ENCODE measurements around the gene PRKAR1B. TPM values are rescaled to one million over a fixed set of nuclear protein-coding genes. Genes with fewer than 3 reads are reported as not detected.

Gene PRKAR1B
- total RNA-seq, 1 experiment from 2014 or later = 51.7 TPM

GRCh38 chr7:721619-722248, 5.3 kb downstream of the PRKAR1B start:
- peaks cover 19% of the 10 kb centered on the region for H3K4me1 ChIP-seq (replicated peaks; ENCODE audit: insufficient read depth)
- peaks cover 38% of the 10 kb centered on the region for H3K36me3 ChIP-seq (ENCODE audit: low read depth)
- no peaks in the 10 kb centered on the region for H3K9me2 ChIP-seq (ENCODE audit: insufficient read depth)
- H3K27ac ChIP-seq = no peak overlapping the region
- peaks cover 41% of the 10 kb centered on the region for H3K79me2 ChIP-seq (ENCODE audit: low read depth)
- no peak overlapping the region for H2AFZ ChIP-seq
- ChIA-PET CTCF (no interaction called here), POLR2A (ENCODE audit: unreplicated experiment) (no interaction called here)
- H4K20me1 ChIP-seq (ENCODE audit: insufficient read depth) = peaks cover 15% of the 10 kb centered on the region
- no peak for TF ChIP-seq EZH2 (IDR thresholded peaks at IDR 0.05; ENCODE audit: low read depth)
- TF ChIP-seq, protein P1, sequence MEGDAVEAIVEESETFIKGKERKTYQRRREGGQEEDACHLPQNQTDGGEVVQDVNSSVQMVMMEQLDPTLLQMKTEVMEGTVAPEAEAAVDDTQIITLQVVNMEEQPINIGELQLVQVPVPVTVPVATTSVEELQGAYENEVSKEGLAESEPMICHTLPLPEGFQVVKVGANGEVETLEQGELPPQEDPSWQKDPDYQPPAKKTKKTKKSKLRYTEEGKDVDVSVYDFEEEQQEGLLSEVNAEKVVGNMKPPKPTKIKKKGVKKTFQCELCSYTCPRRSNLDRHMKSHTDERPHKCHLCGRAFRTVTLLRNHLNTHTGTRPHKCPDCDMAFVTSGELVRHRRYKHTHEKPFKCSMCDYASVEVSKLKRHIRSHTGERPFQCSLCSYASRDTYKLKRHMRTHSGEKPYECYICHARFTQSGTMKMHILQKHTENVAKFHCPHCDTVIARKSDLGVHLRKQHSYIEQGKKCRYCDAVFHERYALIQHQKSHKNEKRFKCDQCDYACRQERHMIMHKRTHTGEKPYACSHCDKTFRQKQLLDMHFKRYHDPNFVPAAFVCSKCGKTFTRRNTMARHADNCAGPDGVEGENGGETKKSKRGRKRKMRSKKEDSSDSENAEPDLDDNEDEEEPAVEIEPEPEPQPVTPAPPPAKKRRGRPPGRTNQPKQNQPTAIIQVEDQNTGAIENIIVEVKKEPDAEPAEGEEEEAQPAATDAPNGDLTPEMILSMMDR (conservative IDR thresholded peaks at IDR 0.05) = no peak
- H3K27me3 ChIP-seq (ENCODE audit: insufficient read depth, low read depth) = no peaks in the 10 kb centered on the region
- intact Hi-C loops (cut with micrococcal nuclease; ENCODE audit: unreplicated experiment) = no loop called here
- H3K4me2 ChIP-seq = no peak overlapping the region
- H3K4me3 ChIP-seq = no peak overlapping the region
- H3F3A ChIP-seq (ENCODE audit: insufficient read depth, low read depth) = peaks cover 14% of the 10 kb centered on the region
- no peak for DNase-seq
- no TSS peak for BruUV-seq (replicated peaks)
- H3K9me3 ChIP-seq (ENCODE audit: insufficient read depth, low read depth) = peaks cover 26% of the 10 kb centered on the region

DNA sequence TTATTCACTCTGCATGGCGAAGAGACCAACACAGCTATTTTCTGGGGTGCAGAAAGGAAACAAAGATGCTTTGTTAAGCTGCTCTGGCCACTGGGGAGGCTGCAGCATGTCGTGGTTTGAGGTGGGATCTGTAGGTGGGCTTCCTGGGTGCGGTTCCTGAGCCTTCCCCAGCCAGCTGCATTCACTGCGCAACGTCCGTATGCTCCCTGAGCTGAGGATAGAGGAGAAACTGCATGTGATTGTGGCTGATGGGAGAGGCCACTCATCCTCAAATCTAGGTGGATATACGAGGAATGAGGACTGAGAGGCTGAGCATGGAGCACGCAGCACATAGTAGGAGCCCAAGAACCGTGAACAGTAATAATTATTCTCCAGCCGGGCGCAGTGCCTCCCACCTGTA, 10.4 kb downstream of the PRKAR1B start:
- no peak overlapping the region for H2AFZ ChIP-seq
- no peaks in the 10 kb centered on the region for H3K4me1 ChIP-seq (replicated peaks; ENCODE audit: insufficient read depth)
- no peaks in the 10 kb centered on the region for H3K79me2 ChIP-seq (ENCODE audit: low read depth)
- no peaks in the 10 kb centered on the region for H3K27me3 ChIP-seq (ENCODE audit: insufficient read depth, low read depth)
- H3K9me3 ChIP-seq (ENCODE audit: insufficient read depth, low read depth) = peaks cover 6% of the 10 kb centered on the region; the same call in 1 of the 2 replicates
- intact Hi-C loops (cut with micrococcal nuclease; ENCODE audit: unreplicated experiment) = no loop called here
- CTCF ChIA-PET = no interaction called here
- H3K4me3 ChIP-seq = no peak overlapping the region
- no peaks in the 10 kb centered on the region; the same call in 1 of the 2 replicates for H3F3A ChIP-seq (ENCODE audit: insufficient read depth, low read depth)
- no peak overlapping the region for H3K4me2 ChIP-seq
- no peaks in the 10 kb centered on the region for H3K9me2 ChIP-seq (ENCODE audit: insufficient read depth)
- H4K20me1 ChIP-seq (ENCODE audit: insufficient read depth) = peaks cover 43% of the 10 kb centered on the region
- BruUV-seq (replicated peaks) = no TSS peak
- DNase-seq = no peak
- peaks cover 6% of the 10 kb centered on the region; the same call in 1 of the 2 replicates for H3K36me3 ChIP-seq (ENCODE audit: low read depth)
- TF ChIP-seq, protein P1 (conservative IDR thresholded peaks at IDR 0.05) = no peak
- TF ChIP-seq EZH2 (IDR thresholded peaks at IDR 0.05; ENCODE audit: low read depth) = no peak
- POLR2A ChIA-PET (ENCODE audit: unreplicated experiment) = interaction anchor here (0.6 kb wide), 1 partner anchor 279 kb away, joined by 3 read pairs; no protein-coding TSS in a partner anchor
- no peak overlapping the region for H3K27ac ChIP-seq

GRCh38 chr7:716222-716621, 10.9 kb downstream of the PRKAR1B start:
- no peak overlapping the region for H2AFZ ChIP-seq
- H3K9me2 ChIP-seq (ENCODE audit: insufficient read depth) = no peaks in the 10 kb centered on the region
- ChIA-PET CTCF (no interaction called here), POLR2A (ENCODE audit: unreplicated experiment) (interaction anchor here (0.6 kb wide), 1 partner anchor 279 kb away, joined by 3 read pairs; no protein-coding TSS in a partner anchor)
- TF ChIP-seq EZH2 (IDR thresholded peaks at IDR 0.05; ENCODE audit: low read depth) = no peak
- TF ChIP-seq, protein P1 (conservative IDR thresholded peaks at IDR 0.05) = no peak
- H4K20me1 ChIP-seq (ENCODE audit: insufficient read depth) = peaks cover 45% of the 10 kb centered on the region
- no peak overlapping the region for H3K27ac ChIP-seq
- intact Hi-C loops (cut with micrococcal nuclease; ENCODE audit: unreplicated experiment) = no loop called here
- H3K36me3 ChIP-seq (ENCODE audit: low read depth) = peaks cover 6% of the 10 kb centered on the region; the same call in 1 of the 2 replicates
- H3F3A ChIP-seq (ENCODE audit: insufficient read depth, low read depth) = no peaks in the 10 kb centered on the region; the same call in 1 of the 2 replicates
- no peak overlapping the region for H3K4me3 ChIP-seq
- no peak for DNase-seq
- peaks cover 5% of the 10 kb centered on the region; the same call in 1 of the 2 replicates for H3K9me3 ChIP-seq (ENCODE audit: insufficient read depth, low read depth)
- no peaks in the 10 kb centered on the region for H3K79me2 ChIP-seq (ENCODE audit: low read depth)
- no peak overlapping the region for H3K4me2 ChIP-seq
- H3K4me1 ChIP-seq (replicated peaks; ENCODE audit: insufficient read depth) = no peaks in the 10 kb centered on the region
- no peaks in the 10 kb centered on the region for H3K27me3 ChIP-seq (ENCODE audit: insufficient read depth, low read depth)
- no TSS peak for BruUV-seq (replicated peaks)

Measured in PC-9 (cell line).